Activated naive CD4-positive, alpha-beta T cell treated with anti-CD3 and anti-CD28 coated beads, Interleukin-2, amount 50 U/mL, for 24 hours (primary cell): ENCODE measurements around the gene PKD2L2.

ENCODE experiments used
- H3K27ac Mint-ChIP-seq: one replicate; pipeline ENCODE4 v1.8.0; 2021; ENCODE audit warnings: mild to moderate bottlenecking, mixed read lengths
- H3K27me3 Mint-ChIP-seq: one replicate; pipeline ENCODE4 v1.8.0; 2021; ENCODE audit warnings: mixed read lengths
- H3K36me3 Mint-ChIP-seq: one replicate; pipeline ENCODE4 v1.8.0; 2021; ENCODE audit warnings: mixed read lengths
- H3K4me1 Mint-ChIP-seq: one replicate; pipeline ENCODE4 v1.8.0; 2021; ENCODE audit warnings: mixed read lengths
- H3K4me3 Mint-ChIP-seq: one replicate; pipeline ENCODE4 v1.8.0; 2021; ENCODE audit warnings: mild to moderate bottlenecking, mixed read lengths
- H3K9me3 Mint-ChIP-seq: one replicate; pipeline ENCODE4 v1.8.0; 2021; ENCODE audit warnings: mixed read lengths

The PKD2L2 gene

DNA sequence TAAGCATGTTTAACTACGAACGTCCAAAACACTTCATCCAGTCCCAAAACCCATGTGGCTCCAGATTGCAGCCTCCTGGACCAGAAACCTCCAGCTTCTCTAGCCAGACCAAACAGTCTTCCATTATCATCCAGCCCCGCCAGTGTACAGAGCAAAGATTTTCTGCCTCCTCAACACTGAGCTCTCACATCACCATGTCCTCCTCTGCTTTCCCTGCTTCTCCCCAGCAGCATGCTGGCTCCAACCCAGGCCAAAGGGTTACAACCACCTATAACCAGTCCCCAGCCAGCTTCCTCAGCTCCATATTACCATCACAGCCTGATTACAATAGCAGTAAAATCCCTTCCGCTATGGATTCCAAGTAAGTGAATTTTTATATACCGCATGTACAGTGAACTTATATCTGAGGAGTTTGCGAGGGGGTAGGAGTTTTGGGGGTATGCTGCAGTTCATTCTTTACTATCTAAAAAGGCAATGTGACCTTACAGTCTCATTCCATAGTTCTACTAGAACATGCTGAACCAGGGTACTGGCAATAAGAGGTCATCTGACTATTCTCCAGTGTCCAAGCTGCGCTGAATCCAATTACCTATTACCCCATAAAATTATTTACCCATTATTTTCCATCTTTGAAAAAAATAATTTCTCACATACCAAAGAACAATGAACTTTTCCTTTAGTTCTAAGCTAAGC, 18.5 kb upstream of the PKD2L2 start:
- H3K9me3 Mint-ChIP-seq: no peaks in the 10 kb centered on the region
- no peak overlapping the region for H3K4me3 Mint-ChIP-seq
- H3K27me3 Mint-ChIP-seq: no peaks in the 10 kb centered on the region
- H3K27ac Mint-ChIP-seq: no peak overlapping the region
- no peaks in the 10 kb centered on the region for H3K4me1 Mint-ChIP-seq
- H3K36me3 Mint-ChIP-seq: no peaks in the 10 kb centered on the region

DNA sequence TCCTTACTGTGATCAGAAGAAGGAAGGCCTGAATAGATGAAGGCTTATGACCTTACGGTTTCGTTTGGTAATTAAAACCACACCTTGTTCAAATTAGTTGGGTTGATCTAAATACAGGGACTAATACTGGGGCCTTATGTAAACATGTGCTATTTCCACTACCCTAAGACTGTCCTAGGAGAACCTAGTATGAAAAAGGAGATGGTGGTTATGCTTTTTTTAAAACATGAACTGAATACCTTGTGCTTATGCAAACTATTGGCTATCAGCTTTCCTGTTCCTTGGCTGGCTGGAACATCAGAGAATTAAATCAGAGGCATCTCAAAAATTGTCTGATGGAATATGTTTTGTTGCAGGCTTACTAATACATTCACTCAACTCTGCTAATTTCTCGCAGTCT, 17.7 kb upstream of the PKD2L2 start:
- no peaks in the 10 kb centered on the region for H3K36me3 Mint-ChIP-seq
- no peaks in the 10 kb centered on the region for H3K9me3 Mint-ChIP-seq
- H3K27me3 Mint-ChIP-seq: no peaks in the 10 kb centered on the region
- no peak overlapping the region for H3K27ac Mint-ChIP-seq
- no peaks in the 10 kb centered on the region for H3K4me1 Mint-ChIP-seq
- no peak overlapping the region for H3K4me3 Mint-ChIP-seq

DNA sequence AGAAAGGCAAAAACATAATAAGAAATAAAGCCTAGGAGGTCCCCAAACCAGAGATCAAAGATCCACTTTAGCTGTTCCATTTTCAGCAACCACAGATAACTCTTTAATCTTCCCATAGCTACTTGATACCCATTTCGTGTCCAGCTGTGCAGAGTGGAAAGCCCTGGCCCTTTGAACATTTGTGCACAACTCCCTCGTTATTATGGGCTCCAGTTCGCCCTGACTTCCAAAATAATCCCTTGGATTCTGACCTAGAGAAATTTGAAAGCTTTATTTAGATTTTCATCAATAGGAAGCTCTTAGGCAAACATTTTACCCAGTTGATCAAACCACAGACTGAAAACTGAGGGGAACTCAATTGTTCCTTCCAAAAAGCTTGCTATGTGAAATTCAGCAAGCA, 16.8 kb upstream of the PKD2L2 start:
- H3K9me3 Mint-ChIP-seq: no peaks in the 10 kb centered on the region
- H3K27ac Mint-ChIP-seq: no peak overlapping the region
- no peaks in the 10 kb centered on the region for H3K4me1 Mint-ChIP-seq
- H3K4me3 Mint-ChIP-seq: no peak overlapping the region
- H3K36me3 Mint-ChIP-seq: no peaks in the 10 kb centered on the region
- no peaks in the 10 kb centered on the region for H3K27me3 Mint-ChIP-seq

- Mint-ChIP-seq H3K36me3 (no peaks in the 10 kb centered on the region), H3K4me1 (no peaks in the 10 kb centered on the region), H3K27ac (no peak overlapping the region), H3K9me3 (no peaks in the 10 kb centered on the region), H3K4me3 (no peak overlapping the region), H3K27me3 (no peaks in the 10 kb centered on the region)
Observed at GRCh38 chr5:137876101-137876500, 13.2 kb upstream of the PKD2L2 start.

DNA sequence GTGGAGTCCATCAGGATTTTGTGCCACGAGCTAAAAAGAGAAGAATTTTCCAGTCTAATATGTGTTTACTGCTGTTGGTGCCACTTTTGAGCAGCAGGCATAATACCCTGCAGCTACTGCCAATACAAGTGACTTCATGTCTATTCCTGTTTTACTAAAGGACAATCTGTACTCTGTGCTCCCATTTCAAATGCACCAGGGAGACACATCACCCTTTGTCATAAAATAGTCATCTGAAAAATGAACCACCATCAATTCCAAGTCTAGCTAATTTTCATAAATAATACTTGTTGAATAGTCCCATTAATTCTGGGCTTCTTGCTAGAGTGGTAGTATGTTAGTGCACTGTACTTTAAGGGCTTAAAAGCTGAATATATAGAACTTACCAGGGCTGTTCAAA, 8.9 kb upstream of the PKD2L2 start:
- no peaks in the 10 kb centered on the region for H3K27me3 Mint-ChIP-seq
- H3K9me3 Mint-ChIP-seq: no peaks in the 10 kb centered on the region
- no peaks in the 10 kb centered on the region for H3K36me3 Mint-ChIP-seq
- H3K4me1 Mint-ChIP-seq: no peaks in the 10 kb centered on the region
- H3K4me3 Mint-ChIP-seq: no peak overlapping the region
- no peak overlapping the region for H3K27ac Mint-ChIP-seq

- H3K27me3 Mint-ChIP-seq: no peaks in the 10 kb centered on the region
- no peaks in the 10 kb centered on the region for H3K36me3 Mint-ChIP-seq
- H3K4me3 Mint-ChIP-seq: peak overlapping the region; percentile 19
- H3K4me1 Mint-ChIP-seq: peaks cover 28% of the 10 kb centered on the region
- no peak overlapping the region for H3K27ac Mint-ChIP-seq
- no peaks in the 10 kb centered on the region for H3K9me3 Mint-ChIP-seq
Observed at GRCh38 chr5:137887831-137888230, 1.4 kb upstream of the PKD2L2 start.

DNA sequence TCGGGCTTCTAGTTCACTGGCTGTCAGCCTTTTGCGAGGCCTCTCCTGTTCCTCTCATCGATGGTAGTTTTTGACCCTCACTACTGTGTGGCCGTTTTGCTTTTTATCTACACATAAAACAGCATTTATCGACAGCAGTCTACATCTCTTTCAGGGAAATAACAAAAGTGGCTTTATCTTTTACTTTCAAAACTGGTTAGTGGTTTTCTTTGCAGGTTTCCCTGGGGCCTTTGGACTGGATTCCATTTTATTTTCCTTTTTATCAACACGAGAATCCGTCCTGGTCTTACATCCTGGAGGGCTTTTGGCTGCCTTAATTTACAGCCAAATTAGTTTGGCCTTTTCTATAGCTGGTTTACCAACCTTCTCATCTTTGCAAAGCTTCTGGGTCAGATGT, 793 bp upstream of the PKD2L2 start:
- H3K27me3 Mint-ChIP-seq: no peaks in the 10 kb centered on the region
- H3K9me3 Mint-ChIP-seq: no peaks in the 10 kb centered on the region
- H3K36me3 Mint-ChIP-seq: no peaks in the 10 kb centered on the region
- peak overlapping the region; percentile 77 for H3K27ac Mint-ChIP-seq
- H3K4me3 Mint-ChIP-seq: peak overlapping the region; percentile 85
- H3K4me1 Mint-ChIP-seq: peaks cover 28% of the 10 kb centered on the region

DNA sequence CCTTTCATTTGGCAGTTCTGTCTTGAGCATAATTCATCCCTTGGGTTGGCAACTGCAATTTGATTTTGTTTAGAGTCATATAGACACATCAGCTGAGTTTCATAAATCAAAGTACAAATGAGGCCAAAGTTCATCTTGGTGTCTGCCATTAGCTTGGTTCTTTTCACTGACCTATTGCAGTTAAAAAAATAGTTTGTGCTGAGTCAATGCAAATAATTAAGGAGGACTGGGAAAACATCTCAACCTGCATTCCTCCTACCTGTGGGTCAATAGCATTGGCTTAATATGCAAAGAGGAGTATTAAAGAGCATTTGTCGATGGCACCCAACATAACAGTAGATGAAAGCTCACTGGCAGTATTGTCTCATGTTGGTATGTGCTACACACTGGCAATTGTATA, 1.6 kb downstream of the PKD2L2 start:
- H3K4me1 Mint-ChIP-seq: peaks cover 28% of the 10 kb centered on the region
- no peaks in the 10 kb centered on the region for H3K27me3 Mint-ChIP-seq

GRCh38 chr5:137891849-137892248, 2.6 kb downstream of the PKD2L2 start:
- Mint-ChIP-seq H3K4me3 (no peak overlapping the region), H3K27me3 (no peaks in the 10 kb centered on the region), H3K9me3 (no peaks in the 10 kb centered on the region), H3K36me3 (no peaks in the 10 kb centered on the region), H3K4me1 (peaks cover 22% of the 10 kb centered on the region), H3K27ac (no peak overlapping the region)

More for the DNA sequence above, 1.6 kb downstream of the PKD2L2 start:
- Mint-ChIP-seq H3K36me3 (no peaks in the 10 kb centered on the region), H3K27ac (no peak overlapping the region), H3K9me3 (no peaks in the 10 kb centered on the region), H3K4me3 (no peak overlapping the region)

GRCh38 chr5:137894586-137894985, 5.3 kb downstream of the PKD2L2 start:
- Mint-ChIP-seq H3K4me1 (peaks cover 3% of the 10 kb centered on the region), H3K27me3 (no peaks in the 10 kb centered on the region), H3K4me3 (no peak overlapping the region), H3K27ac (no peak overlapping the region), H3K9me3 (no peaks in the 10 kb centered on the region), H3K36me3 (no peaks in the 10 kb centered on the region)

DNA sequence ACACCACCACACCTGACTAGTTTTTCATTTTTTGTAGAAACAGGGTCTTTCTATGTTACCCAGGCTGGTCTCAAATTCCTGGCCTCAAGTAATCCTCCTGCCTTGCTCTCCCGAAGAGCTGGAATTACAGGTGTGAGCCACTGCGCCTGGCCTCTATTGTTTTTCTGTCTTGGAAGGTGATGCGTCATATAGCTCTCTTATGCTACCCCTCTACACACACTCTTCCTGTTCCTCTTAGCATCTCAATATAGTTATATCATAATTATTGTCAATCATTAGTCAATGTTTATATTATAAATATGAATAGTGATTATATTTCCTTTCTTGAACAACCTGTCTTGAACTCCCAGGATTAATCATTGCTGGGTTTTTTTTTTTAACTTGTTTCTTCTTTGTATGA, 7.3 kb downstream of the PKD2L2 start:
- Mint-ChIP-seq H3K9me3 (no peaks in the 10 kb centered on the region), H3K27ac (no peak overlapping the region), H3K36me3 (no peaks in the 10 kb centered on the region), H3K4me3 (no peak overlapping the region), H3K4me1 (peaks cover 3% of the 10 kb centered on the region), H3K27me3 (no peaks in the 10 kb centered on the region)

DNA sequence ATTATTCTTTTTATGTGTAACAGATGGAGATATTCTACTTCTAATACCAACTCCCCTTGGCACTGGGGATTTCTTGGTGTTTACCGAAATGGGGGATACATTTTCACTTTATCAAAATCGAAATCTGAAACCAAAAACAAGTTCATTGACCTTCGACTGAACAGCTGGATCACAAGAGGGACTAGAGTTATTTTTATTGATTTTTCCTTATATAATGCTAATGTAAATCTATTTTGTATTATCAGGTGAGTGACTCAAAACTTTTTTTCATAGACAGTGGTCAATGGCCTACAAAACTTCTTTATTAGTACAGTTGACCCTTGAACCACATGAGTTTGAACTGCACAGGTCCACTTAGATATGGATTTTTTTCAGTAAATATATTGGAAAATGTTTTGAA, 10.2 kb downstream of the PKD2L2 start:
- H3K36me3 Mint-ChIP-seq: no peaks in the 10 kb centered on the region
- no peak overlapping the region for H3K27ac Mint-ChIP-seq
- peaks cover 3% of the 10 kb centered on the region for H3K4me1 Mint-ChIP-seq
- H3K27me3 Mint-ChIP-seq: peaks cover 1% of the 10 kb centered on the region
- H3K4me3 Mint-ChIP-seq: no peak overlapping the region
- no peaks in the 10 kb centered on the region for H3K9me3 Mint-ChIP-seq

DNA sequence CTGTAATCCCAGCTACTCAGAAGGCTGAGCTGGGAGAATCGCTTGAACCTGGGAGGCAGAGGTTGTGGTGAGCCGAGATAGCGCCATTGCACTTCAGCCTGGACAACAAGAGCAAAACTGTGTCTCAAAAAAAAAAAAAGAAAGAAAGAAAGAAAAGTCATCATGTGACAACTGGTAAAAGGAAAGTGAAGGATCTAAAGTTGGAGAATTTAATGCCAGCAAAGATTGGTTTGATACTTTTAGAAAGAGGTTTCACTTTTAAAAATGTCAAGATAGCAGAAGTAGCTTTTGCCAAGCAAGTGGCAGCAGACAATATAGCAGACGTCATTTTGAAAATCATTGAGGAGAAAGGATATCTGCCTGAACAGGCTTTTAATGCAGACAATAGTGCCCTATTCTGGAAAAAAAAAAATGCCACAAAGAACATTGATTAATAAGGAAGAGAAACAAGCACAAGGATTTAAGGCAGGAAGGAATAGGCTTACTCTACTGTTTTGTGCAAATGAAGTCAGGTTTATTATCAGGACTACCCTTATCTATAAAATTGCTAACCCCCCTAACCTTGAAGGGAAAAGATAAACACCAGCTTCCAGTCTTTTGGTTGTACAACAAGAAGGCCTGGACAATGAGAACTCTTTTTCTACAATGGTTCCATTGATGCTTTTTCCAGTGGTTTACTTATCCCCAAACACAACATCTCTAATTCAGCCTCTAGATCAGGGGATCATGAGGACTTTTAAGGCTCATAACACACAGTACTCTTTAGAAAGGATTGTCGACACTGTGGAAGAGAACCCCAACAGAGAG, 12.0 kb downstream of the PKD2L2 start:
- H3K4me1 Mint-ChIP-seq: peaks cover 3% of the 10 kb centered on the region
- no peaks in the 10 kb centered on the region for H3K36me3 Mint-ChIP-seq
- no peak overlapping the region for H3K4me3 Mint-ChIP-seq
- H3K27ac Mint-ChIP-seq: no peak overlapping the region
- peaks cover 1% of the 10 kb centered on the region for H3K27me3 Mint-ChIP-seq
- H3K9me3 Mint-ChIP-seq: no peaks in the 10 kb centered on the region

- no peaks in the 10 kb centered on the region for H3K36me3 Mint-ChIP-seq
- H3K9me3 Mint-ChIP-seq: no peaks in the 10 kb centered on the region
- no peak overlapping the region for H3K4me3 Mint-ChIP-seq
- peaks cover 1% of the 10 kb centered on the region for H3K27me3 Mint-ChIP-seq
- no peak overlapping the region for H3K27ac Mint-ChIP-seq
- H3K4me1 Mint-ChIP-seq: peaks cover 3% of the 10 kb centered on the region
Observed at GRCh38 chr5:137902408-137903133, 13.3 kb downstream of the PKD2L2 start.

GRCh38 chr5:137914758-137915157, 25.5 kb downstream of the PKD2L2 start:
- H3K4me3 Mint-ChIP-seq: no peak overlapping the region
- H3K27me3 Mint-ChIP-seq: peaks cover 4% of the 10 kb centered on the region
- H3K36me3 Mint-ChIP-seq: peaks cover 5% of the 10 kb centered on the region

GRCh38 chr5:137916923-137917322, 27.7 kb downstream of the PKD2L2 start:
- H3K27me3 Mint-ChIP-seq: no peaks in the 10 kb centered on the region
- no peak overlapping the region for H3K4me3 Mint-ChIP-seq
- H3K36me3 Mint-ChIP-seq: peaks cover 3% of the 10 kb centered on the region
- no peak overlapping the region for H3K27ac Mint-ChIP-seq
- H3K9me3 Mint-ChIP-seq: peaks cover 5% of the 10 kb centered on the region
- no peaks in the 10 kb centered on the region for H3K4me1 Mint-ChIP-seq

More at GRCh38 chr5:137914758-137915157, 25.5 kb downstream of the PKD2L2 start:
- H3K27ac Mint-ChIP-seq: no peak overlapping the region
- H3K9me3 Mint-ChIP-seq: peaks cover 5% of the 10 kb centered on the region
- H3K4me1 Mint-ChIP-seq: no peaks in the 10 kb centered on the region
